HCT116 (cell line): ENCODE data around the gene PLD2. TPM values are rescaled to one million over a fixed set of nuclear protein-coding genes. Genes with fewer than 3 reads are reported as not detected.

Source experiments
- ATAC-seq: fragments of 200-7000 bp; cut with Tn5 transposase; 2 replicates; pipeline ENCODE4 v1.9.1; 2020; ENCODE audit warnings: mild to moderate bottlenecking, moderate library complexity
- BruUV-seq: library from RNA; stranded (reverse); fragments of 400-500 nt; replicated peaks from 2 replicates; lab custom pipeline; 2021; lab: Mats Ljungman, UMichigan
- CTCF ChIA-PET: fragments of 300-600 bp; sonication (Branson Sonifier 250); formaldehyde crosslinking; loops from one replicate; lab custom pipeline; 2021; ENCODE audit warnings: antibody characterized with exemption; lab: Charles Lee
- POLR2A ChIA-PET: fragments of 300-600, 350-600 bp; sonication (Branson Sonifier 250); formaldehyde crosslinking; loops from one replicate; lab custom pipeline; 2021; ENCODE audit warnings: antibody characterized with exemption; lab: Charles Lee
- RAD21 ChIA-PET, 2 experiments: fragments of 300-600 bp; sonication (Branson Sonifier 250); formaldehyde crosslinking; loops; one replicate each; lab custom pipeline; 2023; ENCODE audit warnings: low total read pairs in 2 of 2; ENCODE audit not compliant: uncharacterized antibody in 2 of 2, unreplicated experiment in 2 of 2, low non-redundant PET in 1 of 2; lab: Charles Lee
- DNase-seq: peaks from one replicate; pipeline ENCODE4 v3.0.0-alpha.2; 2010; ENCODE audit warnings: low read depth, low spot score
- H2AFZ ChIP-seq: fragments of 200-600 bp; shearing (Covaris generic), sonication (generic); 2 replicates; pipeline ENCODE4 v1.6.1; 2017; ENCODE audit warnings: low read depth, mixed run types, mixed read lengths, antibody characterized with exemption, low read length; ENCODE audit not compliant: poor library complexity, severe bottlenecking
- H3K27ac ChIP-seq: 2 replicates; pipeline ENCODE4 v1.5.1; 2012; ENCODE audit warnings: low read depth, low read length
- H3K27me3 ChIP-seq: fragments of 200-600 bp; sonication (generic); 2 replicates; pipeline ENCODE4 v1.6.1; 2016; ENCODE audit warnings: mixed run types, low read length, mixed read lengths; ENCODE audit not compliant: insufficient read depth
- H3K36me3 ChIP-seq, 2 experiments: fragments of 200-500 bp in 1 of 2; fragments of 200-600 bp in 1 of 2; sonication (Bioruptor generic) in 1 of 2; sonication (generic) in 1 of 2; 2 replicates each; pipeline versions ENCODE4 v1.5.1 to v1.6.1; 2014 to 2016; ENCODE audit warnings: low read length in 2 of 2, inconsistent platforms in 1 of 2, mixed read lengths in 1 of 2, mixed run types in 1 of 2; ENCODE audit not compliant: insufficient read depth in 2 of 2, control insufficient read depth in 1 of 2
- H3K4me1 ChIP-seq, 2 experiments: fragments of 200-600 bp in 1 of 2; sonication (generic) in 1 of 2; 2 replicates each; pipeline versions ENCODE4 v1.5.1 to v1.6.1; 2012 to 2017; ENCODE audit warnings: low read length in 2 of 2, inconsistent platforms in 1 of 2, mild to moderate bottlenecking in 1 of 2, mixed read lengths in 1 of 2, mixed run types in 1 of 2, moderate library complexity in 1 of 2; ENCODE audit not compliant: insufficient read depth in 2 of 2, control insufficient read depth in 1 of 2
- H3K4me2 ChIP-seq: fragments of 200-600 bp; sonication (generic); 2 replicates; pipeline ENCODE4 v1.6.1; 2017; ENCODE audit warnings: mixed run types, low read length, mixed read lengths
- H3K4me3 ChIP-seq, 2 experiments: fragments of 200-600 bp in 1 of 2; sonication (generic) in 1 of 2; replicated peaks in 1 of 2; 2 replicates each; pipeline ENCODE4 v1.5.1; 2011 to 2016; ENCODE audit warnings: low read length in 2 of 2, control low read depth in 1 of 2, low read depth in 1 of 2, mild to moderate bottlenecking in 1 of 2, mixed read lengths in 1 of 2, mixed run types in 1 of 2
- H3K79me2 ChIP-seq: fragments of 200-600 bp; sonication (generic); 2 replicates; pipeline ENCODE4 v1.6.1; 2017; ENCODE audit warnings: mild to moderate bottlenecking, mixed run types, low read length, moderate library complexity, mixed read lengths; ENCODE audit not compliant: insufficient read depth
- H3K9ac ChIP-seq: fragments of 200-600 bp; sonication (generic); 2 replicates; pipeline ENCODE4 v1.6.1; 2016; ENCODE audit warnings: low read length, mixed read lengths
- H3K9me2 ChIP-seq: fragments of 200-600 bp; sonication (generic), shearing (Covaris generic); 2 replicates; pipeline ENCODE4 v1.6.1; 2017; ENCODE audit warnings: mixed run types, mild to moderate bottlenecking, moderate library complexity; ENCODE audit not compliant: insufficient read depth
- H3K9me3 ChIP-seq, 2 experiments: fragments of 200-500 bp in 1 of 2; fragments of 200-600 bp in 1 of 2; sonication (Bioruptor generic) in 1 of 2; sonication (generic) in 1 of 2; 2 replicates each; pipeline ENCODE4 v1.6.1; 2014 to 2017; ENCODE audit warnings: low read length in 2 of 2, mixed read lengths in 2 of 2, inconsistent platforms in 1 of 2, low read depth in 1 of 2, mild to moderate bottlenecking in 1 of 2, mixed run types in 1 of 2, moderate library complexity in 1 of 2; ENCODE audit not compliant: control insufficient read depth in 1 of 2, insufficient read depth in 1 of 2
- H4K20me1 ChIP-seq: fragments of 200-600 bp; sonication (generic), shearing (Covaris generic); 2 replicates; pipeline ENCODE4 v1.6.1; 2017; ENCODE audit warnings: mixed run types, mild to moderate bottlenecking, moderate library complexity; ENCODE audit not compliant: insufficient read depth
- CEBPB ChIP-seq: IDR thresholded peaks from 2 replicates; pipeline ENCODE4 v1.6.1; 2012; ENCODE audit warnings: low read depth
- EGR1 ChIP-seq: IDR thresholded peaks from 2 replicates; pipeline ENCODE4 v1.6.1; 2012; ENCODE audit warnings: low read depth
- ELF1 ChIP-seq: IDR thresholded peaks from 2 replicates; pipeline ENCODE4 v1.6.1; 2012; ENCODE audit warnings: low read depth, borderline replicate concordance
- EZH2 ChIP-seq: fragments of 200-600 bp; sonication (generic); IDR thresholded peaks from 2 replicates; pipeline ENCODE4 v1.6.1; 2017; ENCODE audit warnings: antibody characterized with exemption, mixed run types
- EZH2phosphoT487 ChIP-seq: fragments of 200-600 bp; IDR thresholded peaks from 2 replicates; pipeline ENCODE4 v1.6.1; 2018; ENCODE audit warnings: antibody characterized with exemption, borderline replicate concordance
- FOSL1 ChIP-seq: IDR thresholded peaks from 2 replicates; pipeline ENCODE4 v1.6.1; 2012; ENCODE audit warnings: low read depth
- JUND ChIP-seq: IDR thresholded peaks from 2 replicates; pipeline ENCODE4 v1.6.1; 2012
- POLR2A ChIP-seq: IDR thresholded peaks from 2 replicates; pipeline ENCODE4 v1.7.0; 2011; ENCODE audit warnings: borderline replicate concordance; ENCODE audit not compliant: insufficient read depth, insufficient read length; ENCODE audit errors: extremely low read depth
- SP1 ChIP-seq: IDR thresholded peaks from 2 replicates; pipeline ENCODE4 v1.6.1; 2012; ENCODE audit warnings: low read depth
- SRF ChIP-seq: IDR thresholded peaks from 2 replicates; pipeline ENCODE4 v1.6.1; 2012; ENCODE audit warnings: low read depth
- YY1 ChIP-seq: IDR thresholded peaks from 2 replicates; pipeline ENCODE4 v1.6.1; 2011; ENCODE audit warnings: low read length, low read depth, moderate library complexity, mild to moderate bottlenecking; ENCODE audit not compliant: insufficient replicate concordance; ENCODE audit errors: extremely low read depth
- ZFX ChIP-seq: fragments of 450-650 bp; IDR thresholded peaks from 2 replicates; pipeline ENCODE4 v1.6.1; 2017
- intact Hi-C: fragments of 100-400 bp; cut with micrococcal nuclease; formaldehyde crosslinking; loops from 2 replicates; pipeline ENCODE4 v1.10.0; 2022
- total RNA-seq: library from RNA; stranded (reverse); gene quantifications from one replicate; pipeline ENCODE4 v1.2.1, GENCODE V29; 2021; ENCODE audit not compliant: unreplicated experiment
- TF ChIP-seq, protein P1 (sequence below), 3 experiments: fragments of 200-600 bp in 1 of 3; sonication (generic) in 1 of 3; IDR thresholded peaks in 2 of 3; conservative IDR thresholded peaks in 1 of 3; 2 replicates each; pipeline ENCODE4 v1.5.1; 2012 to 2017; ENCODE audit warnings: low read depth in 2 of 3, low read length in 2 of 3, antibody characterized with exemption in 1 of 3, borderline replicate concordance in 1 of 3, control low read depth in 1 of 3, mild to moderate bottlenecking in 1 of 3, mixed read lengths in 1 of 3, mixed run types in 1 of 3, moderate library complexity in 1 of 3; ENCODE audit not compliant: insufficient read depth in 1 of 3
- TF ChIP-seq, protein P2 (sequence below): IDR thresholded peaks from 2 replicates; pipeline ENCODE4 v1.6.1; 2012
- TF ChIP-seq, protein P3 (sequence below): IDR thresholded peaks from 2 replicates; pipeline ENCODE4 v1.6.1; 2012; ENCODE audit warnings: low read depth

The PLD2 gene
- total RNA-seq, 1 experiment from 2014 or later: 47.7 TPM

DNA sequence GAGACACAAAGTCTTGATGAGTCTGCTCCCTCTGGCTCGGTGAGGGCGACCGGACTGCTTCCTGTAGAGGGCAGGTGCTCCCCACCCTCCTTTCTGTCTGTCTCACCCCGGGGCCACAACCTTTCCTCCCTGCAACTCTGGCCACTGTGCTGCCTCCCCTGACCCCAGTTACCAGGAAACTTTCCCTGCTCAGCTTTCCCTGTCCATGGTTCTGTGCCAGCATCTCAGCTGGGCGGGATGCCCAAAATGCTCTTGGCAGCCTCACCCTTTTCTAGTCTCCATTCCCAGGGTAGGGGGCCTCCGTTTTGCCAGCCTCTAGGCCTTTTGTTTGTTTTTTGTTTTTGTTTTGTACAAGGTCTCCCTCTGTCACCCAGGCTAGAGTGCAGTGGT lies 1.4 kb downstream of the PLD2 start:
- ChIA-PET CTCF (no interaction called here), RAD21 (no interaction called here), POLR2A (no interaction called here)
- TF ChIP-seq SP1 (no peak), CEBPB (no peak), EZH2 (no peak), FOSL1 (no peak), YY1 (no peak), ELF1 (no peak), POLR2A (no peak), SRF (no peak), EZH2phosphoT487 (no peak), JUND (no peak), ZFX (no peak), EGR1 (no peak)
- TF ChIP-seq, protein P1, sequence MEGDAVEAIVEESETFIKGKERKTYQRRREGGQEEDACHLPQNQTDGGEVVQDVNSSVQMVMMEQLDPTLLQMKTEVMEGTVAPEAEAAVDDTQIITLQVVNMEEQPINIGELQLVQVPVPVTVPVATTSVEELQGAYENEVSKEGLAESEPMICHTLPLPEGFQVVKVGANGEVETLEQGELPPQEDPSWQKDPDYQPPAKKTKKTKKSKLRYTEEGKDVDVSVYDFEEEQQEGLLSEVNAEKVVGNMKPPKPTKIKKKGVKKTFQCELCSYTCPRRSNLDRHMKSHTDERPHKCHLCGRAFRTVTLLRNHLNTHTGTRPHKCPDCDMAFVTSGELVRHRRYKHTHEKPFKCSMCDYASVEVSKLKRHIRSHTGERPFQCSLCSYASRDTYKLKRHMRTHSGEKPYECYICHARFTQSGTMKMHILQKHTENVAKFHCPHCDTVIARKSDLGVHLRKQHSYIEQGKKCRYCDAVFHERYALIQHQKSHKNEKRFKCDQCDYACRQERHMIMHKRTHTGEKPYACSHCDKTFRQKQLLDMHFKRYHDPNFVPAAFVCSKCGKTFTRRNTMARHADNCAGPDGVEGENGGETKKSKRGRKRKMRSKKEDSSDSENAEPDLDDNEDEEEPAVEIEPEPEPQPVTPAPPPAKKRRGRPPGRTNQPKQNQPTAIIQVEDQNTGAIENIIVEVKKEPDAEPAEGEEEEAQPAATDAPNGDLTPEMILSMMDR (IDR thresholded peaks at IDR 0.05 in 2 of 3, conservative IDR thresholded peaks at IDR 0.05 in 1 of 3; ENCODE audit: borderline replicate concordance in 1 of 3, insufficient read depth in 1 of 3, low read depth in 2 of 3, low read length in 2 of 3): no peak
- TF ChIP-seq, protein P2, sequence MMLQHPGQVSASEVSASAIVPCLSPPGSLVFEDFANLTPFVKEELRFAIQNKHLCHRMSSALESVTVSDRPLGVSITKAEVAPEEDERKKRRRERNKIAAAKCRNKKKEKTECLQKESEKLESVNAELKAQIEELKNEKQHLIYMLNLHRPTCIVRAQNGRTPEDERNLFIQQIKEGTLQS: no peak
- TF ChIP-seq, protein P3, sequence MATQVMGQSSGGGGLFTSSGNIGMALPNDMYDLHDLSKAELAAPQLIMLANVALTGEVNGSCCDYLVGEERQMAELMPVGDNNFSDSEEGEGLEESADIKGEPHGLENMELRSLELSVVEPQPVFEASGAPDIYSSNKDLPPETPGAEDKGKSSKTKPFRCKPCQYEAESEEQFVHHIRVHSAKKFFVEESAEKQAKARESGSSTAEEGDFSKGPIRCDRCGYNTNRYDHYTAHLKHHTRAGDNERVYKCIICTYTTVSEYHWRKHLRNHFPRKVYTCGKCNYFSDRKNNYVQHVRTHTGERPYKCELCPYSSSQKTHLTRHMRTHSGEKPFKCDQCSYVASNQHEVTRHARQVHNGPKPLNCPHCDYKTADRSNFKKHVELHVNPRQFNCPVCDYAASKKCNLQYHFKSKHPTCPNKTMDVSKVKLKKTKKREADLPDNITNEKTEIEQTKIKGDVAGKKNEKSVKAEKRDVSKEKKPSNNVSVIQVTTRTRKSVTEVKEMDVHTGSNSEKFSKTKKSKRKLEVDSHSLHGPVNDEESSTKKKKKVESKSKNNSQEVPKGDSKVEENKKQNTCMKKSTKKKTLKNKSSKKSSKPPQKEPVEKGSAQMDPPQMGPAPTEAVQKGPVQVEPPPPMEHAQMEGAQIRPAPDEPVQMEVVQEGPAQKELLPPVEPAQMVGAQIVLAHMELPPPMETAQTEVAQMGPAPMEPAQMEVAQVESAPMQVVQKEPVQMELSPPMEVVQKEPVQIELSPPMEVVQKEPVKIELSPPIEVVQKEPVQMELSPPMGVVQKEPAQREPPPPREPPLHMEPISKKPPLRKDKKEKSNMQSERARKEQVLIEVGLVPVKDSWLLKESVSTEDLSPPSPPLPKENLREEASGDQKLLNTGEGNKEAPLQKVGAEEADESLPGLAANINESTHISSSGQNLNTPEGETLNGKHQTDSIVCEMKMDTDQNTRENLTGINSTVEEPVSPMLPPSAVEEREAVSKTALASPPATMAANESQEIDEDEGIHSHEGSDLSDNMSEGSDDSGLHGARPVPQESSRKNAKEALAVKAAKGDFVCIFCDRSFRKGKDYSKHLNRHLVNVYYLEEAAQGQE: no peak
- Histone ChIP-seq H3K36me3 (peaks cover 5 to 7% of the 10 kb centered on the region in 2 experiments; a peak in 3 of 4 replicates), H4K20me1 (no peaks in the 10 kb centered on the region), H3K27me3 (no peaks in the 10 kb centered on the region), H3K9ac (no peak overlapping the region), H3K4me2 (no peak overlapping the region), H3K27ac (no peak overlapping the region), H2AFZ (no peak overlapping the region), H3K79me2 (no peaks in the 10 kb centered on the region), H3K4me3 (no peak overlapping the region), H3K9me3 (no peaks in the 10 kb centered on the region), H3K4me1 (peaks cover 12 to 13% of the 10 kb centered on the region in 2 experiments), H3K9me2 (no peaks in the 10 kb centered on the region)
- intact Hi-C loops: no loop called here
- ATAC-seq (no peak), DNase-seq (no peak)
- BruUV-seq: no TSS peak
